Measurements from ENCODE around the gene ZFAND6. TPM values are rescaled to one million over a fixed set of nuclear protein-coding genes. Genes with fewer than 3 reads are reported as not detected.

ZFAND6 gene
- total RNA-seq, 2 donors from 2014 or later = 103 to 167 TPM

DNA sequence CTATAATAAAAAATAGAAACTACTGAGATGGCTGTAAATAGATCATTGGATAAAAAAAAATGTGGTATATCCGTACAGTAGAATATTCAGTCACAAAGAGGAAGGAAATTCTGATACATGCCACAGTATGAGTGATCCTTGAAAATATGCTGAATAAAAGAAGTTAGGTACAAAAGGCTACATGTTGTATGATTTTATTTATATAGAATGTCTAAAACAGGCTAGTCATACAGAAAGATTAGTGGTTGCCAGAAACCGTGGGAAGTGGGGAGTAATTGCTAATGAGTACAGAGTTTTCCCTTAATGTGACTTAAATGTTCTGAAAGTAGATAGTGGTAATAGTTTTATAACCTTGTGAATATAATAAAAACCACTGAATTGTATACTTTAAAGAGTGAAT, 68.4 kb downstream of the ZFAND6 start:
- no peak overlapping the region for H3K27ac ChIP-seq
- H3K27me3 ChIP-seq (replicated peaks; ENCODE audit: insufficient read depth) = no peaks in the 10 kb centered on the region
- H3K36me3 ChIP-seq = no peaks in the 10 kb centered on the region
- TF ChIP-seq, protein P1, sequence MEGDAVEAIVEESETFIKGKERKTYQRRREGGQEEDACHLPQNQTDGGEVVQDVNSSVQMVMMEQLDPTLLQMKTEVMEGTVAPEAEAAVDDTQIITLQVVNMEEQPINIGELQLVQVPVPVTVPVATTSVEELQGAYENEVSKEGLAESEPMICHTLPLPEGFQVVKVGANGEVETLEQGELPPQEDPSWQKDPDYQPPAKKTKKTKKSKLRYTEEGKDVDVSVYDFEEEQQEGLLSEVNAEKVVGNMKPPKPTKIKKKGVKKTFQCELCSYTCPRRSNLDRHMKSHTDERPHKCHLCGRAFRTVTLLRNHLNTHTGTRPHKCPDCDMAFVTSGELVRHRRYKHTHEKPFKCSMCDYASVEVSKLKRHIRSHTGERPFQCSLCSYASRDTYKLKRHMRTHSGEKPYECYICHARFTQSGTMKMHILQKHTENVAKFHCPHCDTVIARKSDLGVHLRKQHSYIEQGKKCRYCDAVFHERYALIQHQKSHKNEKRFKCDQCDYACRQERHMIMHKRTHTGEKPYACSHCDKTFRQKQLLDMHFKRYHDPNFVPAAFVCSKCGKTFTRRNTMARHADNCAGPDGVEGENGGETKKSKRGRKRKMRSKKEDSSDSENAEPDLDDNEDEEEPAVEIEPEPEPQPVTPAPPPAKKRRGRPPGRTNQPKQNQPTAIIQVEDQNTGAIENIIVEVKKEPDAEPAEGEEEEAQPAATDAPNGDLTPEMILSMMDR (IDR thresholded peaks at IDR 0.05) = no peak
- TF ChIP-seq POLR2A (IDR thresholded peaks at IDR 0.05) (no peak), POLR2AphosphoS5 (IDR thresholded peaks at IDR 0.05) (no peak)
- no peaks in the 10 kb centered on the region for H3K4me1 ChIP-seq (replicated peaks)
- H3K4me3 ChIP-seq = no peak overlapping the region
- no peak for DNase-seq (ENCODE audit: low spot score)
- 74% methylated on average over 2 of the region's 2 CpGs for WGBS
- intact Hi-C loops (cut with DNase I) = loop anchor here (2.0 kb wide), 1 partner anchor 13 kb away; no protein-coding TSS in a partner anchor
- no peaks in the 10 kb centered on the region for H3K9me3 ChIP-seq

DNA sequence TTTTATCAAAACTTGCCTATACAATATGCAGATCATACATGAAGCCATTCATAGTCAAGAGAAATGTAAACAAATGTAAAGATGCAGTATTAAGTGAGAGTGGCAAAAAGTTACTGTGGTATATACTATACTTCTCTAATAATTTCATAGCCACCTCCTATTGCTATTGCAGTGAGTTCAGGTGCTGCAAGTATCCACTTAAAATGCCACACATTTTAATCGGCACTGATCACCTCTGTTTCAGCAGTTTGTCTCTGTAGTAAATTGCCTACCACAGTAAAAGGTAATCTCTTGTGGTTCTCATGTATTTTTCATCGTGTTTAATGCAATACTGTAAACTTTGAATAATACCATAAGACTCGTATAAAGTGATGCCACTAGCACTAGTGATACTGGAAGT, 72.9 kb downstream of the ZFAND6 start:
- TF ChIP-seq, protein P1 (IDR thresholded peaks at IDR 0.05) = no peak
- TF ChIP-seq POLR2AphosphoS5 (IDR thresholded peaks at IDR 0.05) (no peak), POLR2A (IDR thresholded peaks at IDR 0.05) (no peak)
- no peak overlapping the region for H3K4me3 ChIP-seq
- WGBS = 91% methylated on average over 3 of the region's 3 CpGs
- intact Hi-C loops (cut with DNase I) = no loop called here
- H3K27ac ChIP-seq = no peak overlapping the region
- no peaks in the 10 kb centered on the region for H3K36me3 ChIP-seq
- no peaks in the 10 kb centered on the region for H3K4me1 ChIP-seq (replicated peaks)
- DNase-seq (ENCODE audit: low spot score) = no peak
- H3K9me3 ChIP-seq = no peaks in the 10 kb centered on the region
- H3K27me3 ChIP-seq (replicated peaks; ENCODE audit: insufficient read depth) = no peaks in the 10 kb centered on the region

DNA sequence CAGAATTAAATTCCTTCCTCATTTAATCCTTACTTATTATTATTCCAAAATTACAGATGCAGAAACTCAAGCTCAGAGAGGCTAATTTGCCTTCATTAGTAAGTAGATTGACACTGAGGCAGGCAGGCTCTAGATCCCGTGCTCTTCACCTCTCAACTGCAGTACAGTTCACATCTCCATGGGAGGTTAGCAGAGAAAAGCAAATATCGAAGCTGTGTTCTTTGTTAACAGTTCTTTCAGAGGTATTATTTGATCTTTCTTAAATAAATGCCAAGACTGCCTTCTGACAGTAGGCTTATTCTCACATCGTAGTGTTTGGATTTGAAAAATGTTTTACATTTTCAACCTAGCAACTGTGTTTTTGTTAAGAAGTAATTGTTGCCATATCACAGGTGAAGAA, 77.4 kb downstream of the ZFAND6 start:
- no peaks in the 10 kb centered on the region for H3K36me3 ChIP-seq
- H3K27ac ChIP-seq = no peak overlapping the region
- intact Hi-C loops (cut with DNase I) = no loop called here
- no peak overlapping the region for H3K4me3 ChIP-seq
- no peak for TF ChIP-seq POLR2AphosphoS5 (IDR thresholded peaks at IDR 0.05)
- TF ChIP-seq, protein P1 (IDR thresholded peaks at IDR 0.05) = no peak
- no peak for TF ChIP-seq POLR2A (IDR thresholded peaks at IDR 0.05)
- H3K27me3 ChIP-seq (replicated peaks; ENCODE audit: insufficient read depth) = no peaks in the 10 kb centered on the region
- 48% methylated on average over 3 of the region's 3 CpGs for WGBS
- H3K4me1 ChIP-seq (replicated peaks) = no peaks in the 10 kb centered on the region
- H3K9me3 ChIP-seq = no peaks in the 10 kb centered on the region
- no peak for DNase-seq (ENCODE audit: low spot score)

GRCh38 chr15:80138961-80139360, 79.5 kb downstream of the ZFAND6 start:
- intact Hi-C loops (cut with DNase I) = no loop called here

DNA sequence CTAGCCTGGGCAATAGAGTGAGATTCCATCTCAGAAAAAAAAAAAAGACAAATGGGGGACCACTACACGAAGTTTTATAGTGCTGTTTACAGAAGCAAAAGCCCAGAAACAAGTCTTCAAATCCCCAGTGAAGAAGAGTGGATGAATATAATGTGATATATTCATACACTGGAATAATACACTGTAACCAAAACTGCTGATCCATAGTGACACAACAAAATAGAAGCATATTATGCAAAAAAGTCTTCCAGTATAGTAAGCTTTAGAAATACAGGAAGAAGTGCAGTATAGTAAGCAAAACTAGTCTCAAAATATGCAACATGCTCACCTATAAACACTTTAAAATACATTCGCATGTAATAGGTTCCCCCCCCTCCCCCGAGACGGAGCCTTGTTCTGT, 81.4 kb downstream of the ZFAND6 start:
- Histone ChIP-seq H3K4me1 (replicated peaks) (no peaks in the 10 kb centered on the region), H3K4me3 (no peak overlapping the region), H3K9me3 (no peaks in the 10 kb centered on the region), H3K36me3 (no peaks in the 10 kb centered on the region), H3K27me3 (replicated peaks; ENCODE audit: insufficient read depth) (no peaks in the 10 kb centered on the region), H3K27ac (no peak overlapping the region)
- 87% methylated on average over 4 of the region's 4 CpGs for WGBS
- no peak for DNase-seq (ENCODE audit: low spot score)
- intact Hi-C loops (cut with DNase I) = loop anchor here (2.0 kb wide), 1 partner anchor 14 kb away; no protein-coding TSS in a partner anchor
- TF ChIP-seq POLR2AphosphoS5 (IDR thresholded peaks at IDR 0.05) (no peak), POLR2A (IDR thresholded peaks at IDR 0.05) (no peak)
- TF ChIP-seq, protein P1 (IDR thresholded peaks at IDR 0.05) = no peak

More at GRCh38 chr15:80138961-80139360, 79.5 kb downstream of the ZFAND6 start:
- Histone ChIP-seq H3K36me3 (no peaks in the 10 kb centered on the region), H3K4me3 (no peak overlapping the region), H3K27ac (no peak overlapping the region), H3K27me3 (replicated peaks; ENCODE audit: insufficient read depth) (no peaks in the 10 kb centered on the region), H3K4me1 (replicated peaks) (no peaks in the 10 kb centered on the region), H3K9me3 (no peaks in the 10 kb centered on the region)
- 75% methylated on average over 3 of the region's 3 CpGs for WGBS
- TF ChIP-seq POLR2A (IDR thresholded peaks at IDR 0.05) (no peak), POLR2AphosphoS5 (IDR thresholded peaks at IDR 0.05) (no peak)
- TF ChIP-seq, protein P1 (IDR thresholded peaks at IDR 0.05) = no peak
- DNase-seq (ENCODE audit: low spot score) = no peak

Data from prostate gland (tissue), 2 donors.